Uterus (tissue), 4 donors: Measurements from ENCODE around the gene RNF114. TPM values are rescaled to one million over a fixed set of nuclear protein-coding genes. Genes with fewer than 3 reads are reported as not detected.
A peak's percentile ranks its signal among the peaks of the same experiment; 100 is the strongest.

Source experiments
- DNase-seq, 2 donors: peaks; one replicate each; pipeline ENCODE4 v3.0.0-alpha.2; 2019 to 2020
- H3K27ac ChIP-seq, 2 donors: fragments of 200-600 bp; sonication (generic); 1 replicate in 1 of 2; 2 replicates in 1 of 2; pipeline ENCODE4 v1.5.1; 2016 to 2018
- H3K27me3 ChIP-seq, 2 donors: fragments of 200-600 bp; sonication (generic); one replicate each; pipeline ENCODE4 v1.5.1; 2018 to 2019; ENCODE audit warnings: control low read depth in 1 of 2
- H3K36me3 ChIP-seq, 2 donors: fragments of 200-600 bp; sonication (generic); one replicate each; pipeline ENCODE4 v1.5.1; 2019; ENCODE audit warnings: control low read depth in 1 of 2
- H3K4me1 ChIP-seq, 2 donors: fragments of 200-600 bp; sonication (generic); one replicate each; pipeline ENCODE4 v1.5.1; 2018 to 2019; ENCODE audit warnings: control low read depth in 1 of 2
- H3K4me3 ChIP-seq, 2 donors: fragments of 200-600 bp; sonication (generic); 1 replicate in 1 of 2; 2 replicates in 1 of 2; pipeline ENCODE4 v1.5.1; 2018 to 2019; ENCODE audit warnings: mild to moderate bottlenecking in 1 of 2
- H3K9me3 ChIP-seq, 2 donors: fragments of 200-600 bp; sonication (generic); one replicate each; pipeline ENCODE4 v1.5.1; 2019; ENCODE audit warnings: control low read depth in 1 of 2
- CTCF ChIP-seq, 4 experiments: fragments of 200-600 bp in 2 of 4; fragments of 450-650 bp in 2 of 4; sonication (generic) in 2 of 4; IDR thresholded peaks; one replicate each; pipeline ENCODE4 v1.5.1; 2016 to 2019; ENCODE audit warnings: antibody characterized with exemption in 4 of 4, mild to moderate bottlenecking in 2 of 4, moderate library complexity in 1 of 4
- POLR2A ChIP-seq, 2 donors: fragments of 450-650 bp; IDR thresholded peaks; one replicate each; pipeline ENCODE4 v1.6.1; 2016; ENCODE audit warnings: antibody characterized with exemption in 2 of 2, mild to moderate bottlenecking in 1 of 2, moderate library complexity in 1 of 2
- intact Hi-C: fragments of 100-400 bp; cut with DNase I; formaldehyde crosslinking; loops from one replicate; pipeline ENCODE4 v1.15.1; 2023; ENCODE audit warnings: low total_unique reads
- total RNA-seq, 4 donors: library from RNA; depleted of rRNA in 3 of 4; stranded (reverse); fragments of >200 nt in 3 of 4; gene quantifications; one replicate each; pipeline versions ENCODE4 v1.1.0 to v1.2.4, GENCODE V29; 2014 to 2023
- donor health status: DM: yes; HTN: yes; CAD: no.

RNF114 gene
- total RNA-seq, 4 donors from 2014 or later: 37.6 to 118 (median 88.0) TPM

DNA sequence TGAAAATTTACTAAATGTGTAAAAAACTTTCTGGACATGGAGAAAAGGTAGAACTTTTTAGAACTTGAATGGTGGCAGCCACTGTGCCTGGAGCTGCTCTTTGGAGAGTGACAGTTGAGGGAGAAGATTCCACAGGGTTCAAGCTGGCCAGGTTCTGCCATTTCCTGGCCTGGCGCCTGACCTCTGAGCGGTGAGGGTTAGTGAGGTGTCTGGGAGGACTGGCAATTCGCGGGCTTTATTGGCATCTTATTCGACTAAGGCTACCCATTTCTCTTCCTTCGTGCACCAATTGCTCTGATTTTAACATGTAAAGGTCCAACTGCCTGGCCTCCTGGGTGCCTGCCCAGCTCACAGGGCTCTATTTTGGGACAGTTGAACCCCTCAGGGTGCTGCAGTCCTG, 49.0 kb downstream of the RNF114 start:
- Histone ChIP-seq H3K27me3 (no peaks in the 10 kb centered on the region), H3K9me3 (no peaks in the 10 kb centered on the region), H3K36me3 (no peaks in the 10 kb centered on the region), H3K27ac (no peak overlapping the region), H3K4me1 (peaks cover 0 to 20% of the 10 kb centered on the region in 2 donors), H3K4me3 (no peak overlapping the region)
- TF ChIP-seq CTCF (IDR thresholded peaks at IDR 0.05) (no peak), POLR2A (IDR thresholded peaks at IDR 0.05) (no peak)
- intact Hi-C loops: loop anchor here (10.0 kb wide), 1 partner anchor 190 kb away; no protein-coding TSS in a partner anchor
- no peak for DNase-seq

DNA sequence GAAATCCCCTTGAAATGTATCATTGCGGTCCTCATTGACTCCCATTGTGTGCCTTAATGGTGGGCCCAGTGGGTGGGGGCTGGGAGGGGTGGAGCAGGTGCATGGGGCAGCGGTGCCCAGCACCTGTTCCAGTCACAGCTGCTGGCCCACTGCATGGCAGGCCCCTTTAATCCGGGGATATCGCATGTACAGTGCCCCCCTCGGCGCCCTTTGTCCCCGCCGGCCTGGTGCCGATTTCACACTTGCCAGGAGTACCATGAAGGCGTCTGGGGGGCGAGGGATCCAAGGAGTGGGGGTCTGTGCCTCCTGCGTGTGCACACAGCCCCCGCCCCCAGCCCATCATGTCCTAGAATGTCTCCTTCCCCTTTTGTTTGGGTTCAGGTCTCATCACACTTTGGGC, 49.4 kb downstream of the RNF114 start:
- H3K9me3 ChIP-seq: no peaks in the 10 kb centered on the region
- no peak overlapping the region for H3K4me3 ChIP-seq
- H3K4me1 ChIP-seq: peaks cover 0 to 20% of the 10 kb centered on the region in 2 donors
- H3K27me3 ChIP-seq: no peaks in the 10 kb centered on the region
- no peak for DNase-seq
- no peak overlapping the region for H3K27ac ChIP-seq
- intact Hi-C loops: loop anchor here (10.0 kb wide), 1 partner anchor 189 kb away; no protein-coding TSS in a partner anchor
- no peaks in the 10 kb centered on the region for H3K36me3 ChIP-seq
- TF ChIP-seq POLR2A (IDR thresholded peaks at IDR 0.05) (no peak), CTCF (IDR thresholded peaks at IDR 0.05) (no peak)

GRCh38 chr20:49986049-49986448, 49.9 kb downstream of the RNF114 start:
- H3K36me3 ChIP-seq: no peaks in the 10 kb centered on the region
- H3K4me3 ChIP-seq: no peak overlapping the region
- H3K27ac ChIP-seq: no peak overlapping the region
- DNase-seq: no peak
- no peak for TF ChIP-seq POLR2A (IDR thresholded peaks at IDR 0.05)
- TF ChIP-seq CTCF (IDR thresholded peaks at IDR 0.05): no peak
- H3K27me3 ChIP-seq: no peaks in the 10 kb centered on the region
- no peaks in the 10 kb centered on the region for H3K9me3 ChIP-seq
- intact Hi-C loops: loop anchor here (10.0 kb wide), 1 partner anchor 189 kb away; no protein-coding TSS in a partner anchor
- peaks cover 0 to 20% of the 10 kb centered on the region in 2 donors for H3K4me1 ChIP-seq

GRCh38 chr20:49987015-49987867, 51.0 kb downstream of the RNF114 start:
- TF ChIP-seq POLR2A (IDR thresholded peaks at IDR 0.05) (no peak), CTCF (IDR thresholded peaks at IDR 0.05) (no peak)
- no peak overlapping the region for H3K4me3 ChIP-seq
- no peak for DNase-seq
- no peaks in the 10 kb centered on the region for H3K36me3 ChIP-seq
- intact Hi-C loops: loop anchor here (10.0 kb wide), 1 partner anchor 188 kb away; no protein-coding TSS in a partner anchor
- H3K27me3 ChIP-seq: no peaks in the 10 kb centered on the region
- H3K27ac ChIP-seq: peak overlapping the region in 1 of 2 donors; percentile 19
- no peaks in the 10 kb centered on the region for H3K9me3 ChIP-seq
- H3K4me1 ChIP-seq: peaks cover 0 to 16% of the 10 kb centered on the region in 2 donors
